ENCODE results near the gene LGR5.

DNA sequence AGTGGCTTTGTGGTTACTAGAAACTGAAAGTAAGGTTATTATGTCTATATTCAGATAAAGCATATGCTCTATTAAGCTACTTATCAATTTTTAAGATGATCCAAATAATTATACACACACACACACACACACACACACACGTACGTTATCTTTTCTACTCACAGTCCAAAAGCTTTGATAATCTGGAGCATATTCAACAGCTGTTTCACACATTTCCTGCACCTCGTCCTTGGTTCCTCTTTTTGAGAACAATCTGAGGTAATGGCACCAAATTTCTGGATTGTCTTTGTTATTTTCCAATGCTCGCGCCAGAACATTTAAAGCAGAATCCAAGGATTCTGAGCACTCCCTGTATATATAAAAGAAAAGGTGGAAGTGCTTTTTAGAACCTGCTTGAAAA lies 186.5 kb downstream of the LGR5 start:
- TF ChIP-seq, protein P1, sequence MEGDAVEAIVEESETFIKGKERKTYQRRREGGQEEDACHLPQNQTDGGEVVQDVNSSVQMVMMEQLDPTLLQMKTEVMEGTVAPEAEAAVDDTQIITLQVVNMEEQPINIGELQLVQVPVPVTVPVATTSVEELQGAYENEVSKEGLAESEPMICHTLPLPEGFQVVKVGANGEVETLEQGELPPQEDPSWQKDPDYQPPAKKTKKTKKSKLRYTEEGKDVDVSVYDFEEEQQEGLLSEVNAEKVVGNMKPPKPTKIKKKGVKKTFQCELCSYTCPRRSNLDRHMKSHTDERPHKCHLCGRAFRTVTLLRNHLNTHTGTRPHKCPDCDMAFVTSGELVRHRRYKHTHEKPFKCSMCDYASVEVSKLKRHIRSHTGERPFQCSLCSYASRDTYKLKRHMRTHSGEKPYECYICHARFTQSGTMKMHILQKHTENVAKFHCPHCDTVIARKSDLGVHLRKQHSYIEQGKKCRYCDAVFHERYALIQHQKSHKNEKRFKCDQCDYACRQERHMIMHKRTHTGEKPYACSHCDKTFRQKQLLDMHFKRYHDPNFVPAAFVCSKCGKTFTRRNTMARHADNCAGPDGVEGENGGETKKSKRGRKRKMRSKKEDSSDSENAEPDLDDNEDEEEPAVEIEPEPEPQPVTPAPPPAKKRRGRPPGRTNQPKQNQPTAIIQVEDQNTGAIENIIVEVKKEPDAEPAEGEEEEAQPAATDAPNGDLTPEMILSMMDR (IDR thresholded peaks at IDR 0.05 in 2 of 3, conservative IDR thresholded peaks at IDR 0.05 in 1 of 3; ENCODE audit: insufficient read depth in 2 of 3, low read depth in 1 of 3, low read length in 3 of 3), result no peak
- TF ChIP-seq NFIC (IDR thresholded peaks at IDR 0.05) (no peak; the same call in 1 of the 2 replicates), POLR2A (conservative IDR thresholded peaks at IDR 0.05) (no peak), EZH2 (IDR thresholded peaks at IDR 0.05; ENCODE audit: borderline replicate concordance, low read depth, low read length) (no peak), NFXL1 (CRISPR knock-in tag; IDR thresholded peaks at IDR 0.05) (no peak), EGR1 (conservative IDR thresholded peaks at IDR 0.05) (no peak), RNF2 (IDR thresholded peaks at IDR 0.05) (no peak), HBP1 (CRISPR knock-in tag; IDR thresholded peaks at IDR 0.05) (no peak)
- TF ChIP-seq, protein P2, sequence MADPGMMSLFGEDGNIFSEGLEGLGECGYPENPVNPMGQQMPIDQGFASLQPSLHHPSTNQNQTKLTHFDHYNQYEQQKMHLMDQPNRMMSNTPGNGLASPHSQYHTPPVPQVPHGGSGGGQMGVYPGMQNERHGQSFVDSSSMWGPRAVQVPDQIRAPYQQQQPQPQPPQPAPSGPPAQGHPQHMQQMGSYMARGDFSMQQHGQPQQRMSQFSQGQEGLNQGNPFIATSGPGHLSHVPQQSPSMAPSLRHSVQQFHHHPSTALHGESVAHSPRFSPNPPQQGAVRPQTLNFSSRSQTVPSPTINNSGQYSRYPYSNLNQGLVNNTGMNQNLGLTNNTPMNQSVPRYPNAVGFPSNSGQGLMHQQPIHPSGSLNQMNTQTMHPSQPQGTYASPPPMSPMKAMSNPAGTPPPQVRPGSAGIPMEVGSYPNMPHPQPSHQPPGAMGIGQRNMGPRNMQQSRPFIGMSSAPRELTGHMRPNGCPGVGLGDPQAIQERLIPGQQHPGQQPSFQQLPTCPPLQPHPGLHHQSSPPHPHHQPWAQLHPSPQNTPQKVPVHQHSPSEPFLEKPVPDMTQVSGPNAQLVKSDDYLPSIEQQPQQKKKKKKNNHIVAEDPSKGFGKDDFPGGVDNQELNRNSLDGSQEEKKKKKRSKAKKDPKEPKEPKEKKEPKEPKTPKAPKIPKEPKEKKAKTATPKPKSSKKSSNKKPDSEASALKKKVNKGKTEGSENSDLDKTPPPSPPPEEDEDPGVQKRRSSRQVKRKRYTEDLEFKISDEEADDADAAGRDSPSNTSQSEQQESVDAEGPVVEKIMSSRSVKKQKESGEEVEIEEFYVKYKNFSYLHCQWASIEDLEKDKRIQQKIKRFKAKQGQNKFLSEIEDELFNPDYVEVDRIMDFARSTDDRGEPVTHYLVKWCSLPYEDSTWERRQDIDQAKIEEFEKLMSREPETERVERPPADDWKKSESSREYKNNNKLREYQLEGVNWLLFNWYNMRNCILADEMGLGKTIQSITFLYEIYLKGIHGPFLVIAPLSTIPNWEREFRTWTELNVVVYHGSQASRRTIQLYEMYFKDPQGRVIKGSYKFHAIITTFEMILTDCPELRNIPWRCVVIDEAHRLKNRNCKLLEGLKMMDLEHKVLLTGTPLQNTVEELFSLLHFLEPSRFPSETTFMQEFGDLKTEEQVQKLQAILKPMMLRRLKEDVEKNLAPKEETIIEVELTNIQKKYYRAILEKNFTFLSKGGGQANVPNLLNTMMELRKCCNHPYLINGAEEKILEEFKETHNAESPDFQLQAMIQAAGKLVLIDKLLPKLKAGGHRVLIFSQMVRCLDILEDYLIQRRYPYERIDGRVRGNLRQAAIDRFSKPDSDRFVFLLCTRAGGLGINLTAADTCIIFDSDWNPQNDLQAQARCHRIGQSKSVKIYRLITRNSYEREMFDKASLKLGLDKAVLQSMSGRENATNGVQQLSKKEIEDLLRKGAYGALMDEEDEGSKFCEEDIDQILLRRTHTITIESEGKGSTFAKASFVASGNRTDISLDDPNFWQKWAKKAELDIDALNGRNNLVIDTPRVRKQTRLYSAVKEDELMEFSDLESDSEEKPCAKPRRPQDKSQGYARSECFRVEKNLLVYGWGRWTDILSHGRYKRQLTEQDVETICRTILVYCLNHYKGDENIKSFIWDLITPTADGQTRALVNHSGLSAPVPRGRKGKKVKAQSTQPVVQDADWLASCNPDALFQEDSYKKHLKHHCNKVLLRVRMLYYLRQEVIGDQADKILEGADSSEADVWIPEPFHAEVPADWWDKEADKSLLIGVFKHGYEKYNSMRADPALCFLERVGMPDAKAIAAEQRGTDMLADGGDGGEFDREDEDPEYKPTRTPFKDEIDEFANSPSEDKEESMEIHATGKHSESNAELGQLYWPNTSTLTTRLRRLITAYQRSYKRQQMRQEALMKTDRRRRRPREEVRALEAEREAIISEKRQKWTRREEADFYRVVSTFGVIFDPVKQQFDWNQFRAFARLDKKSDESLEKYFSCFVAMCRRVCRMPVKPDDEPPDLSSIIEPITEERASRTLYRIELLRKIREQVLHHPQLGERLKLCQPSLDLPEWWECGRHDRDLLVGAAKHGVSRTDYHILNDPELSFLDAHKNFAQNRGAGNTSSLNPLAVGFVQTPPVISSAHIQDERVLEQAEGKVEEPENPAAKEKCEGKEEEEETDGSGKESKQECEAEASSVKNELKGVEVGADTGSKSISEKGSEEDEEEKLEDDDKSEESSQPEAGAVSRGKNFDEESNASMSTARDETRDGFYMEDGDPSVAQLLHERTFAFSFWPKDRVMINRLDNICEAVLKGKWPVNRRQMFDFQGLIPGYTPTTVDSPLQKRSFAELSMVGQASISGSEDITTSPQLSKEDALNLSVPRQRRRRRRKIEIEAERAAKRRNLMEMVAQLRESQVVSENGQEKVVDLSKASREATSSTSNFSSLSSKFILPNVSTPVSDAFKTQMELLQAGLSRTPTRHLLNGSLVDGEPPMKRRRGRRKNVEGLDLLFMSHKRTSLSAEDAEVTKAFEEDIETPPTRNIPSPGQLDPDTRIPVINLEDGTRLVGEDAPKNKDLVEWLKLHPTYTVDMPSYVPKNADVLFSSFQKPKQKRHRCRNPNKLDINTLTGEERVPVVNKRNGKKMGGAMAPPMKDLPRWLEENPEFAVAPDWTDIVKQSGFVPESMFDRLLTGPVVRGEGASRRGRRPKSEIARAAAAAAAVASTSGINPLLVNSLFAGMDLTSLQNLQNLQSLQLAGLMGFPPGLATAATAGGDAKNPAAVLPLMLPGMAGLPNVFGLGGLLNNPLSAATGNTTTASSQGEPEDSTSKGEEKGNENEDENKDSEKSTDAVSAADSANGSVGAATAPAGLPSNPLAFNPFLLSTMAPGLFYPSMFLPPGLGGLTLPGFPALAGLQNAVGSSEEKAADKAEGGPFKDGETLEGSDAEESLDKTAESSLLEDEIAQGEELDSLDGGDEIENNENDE (IDR thresholded peaks at IDR 0.05; ENCODE audit: low read depth, low read length), result no peak

Data from K562 (cell line).